ENCODE data around the gene CLEC18A. TPM values are rescaled to one million over a fixed set of nuclear protein-coding genes. Genes with fewer than 3 reads are reported as not detected.
"Not testable (repeated sequence)": the region's sequence is repeated elsewhere in the genome, so short reads cannot be mapped to it uniquely, and the experiment has no call there.

The CLEC18A gene
- total RNA-seq, 2 donors from 2014 or later: 2.2 to 5.1 TPM

DNA sequence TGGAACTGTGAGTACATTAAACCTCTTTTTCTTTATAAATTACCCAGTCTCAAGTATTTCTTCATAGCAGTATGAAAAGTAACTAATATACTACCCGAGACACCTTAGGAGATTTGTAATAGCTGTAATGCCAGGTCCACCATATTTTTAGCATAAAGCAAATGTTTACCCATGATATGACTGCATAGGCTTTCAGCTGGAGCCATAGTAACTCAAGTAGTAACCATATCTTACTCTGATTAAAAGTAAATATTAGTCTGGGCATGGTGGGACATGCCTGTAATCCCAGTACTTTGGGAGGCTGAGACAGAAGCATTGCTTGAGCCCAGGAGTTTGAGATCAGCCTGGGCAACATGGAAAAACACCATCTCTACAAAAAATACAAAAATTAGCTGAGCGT is 52.4 kb downstream of the CLEC18A start:
- not testable (repeated sequence) for H3K4me3 Mint-ChIP-seq; H3K36me3 Mint-ChIP-seq; H3K4me1 Mint-ChIP-seq (ENCODE audit: low read depth in 2 of 2); H3K27me3 Mint-ChIP-seq; ATAC-seq; H3K27ac Mint-ChIP-seq; DNase-seq (ENCODE audit: low spot score); H3K9me3 Mint-ChIP-seq

- not testable (repeated sequence) for H3K36me3 Mint-ChIP-seq; H3K27ac Mint-ChIP-seq; DNase-seq (ENCODE audit: low spot score); ATAC-seq; H3K4me1 Mint-ChIP-seq (ENCODE audit: low read depth in 2 of 2); H3K4me3 Mint-ChIP-seq; H3K9me3 Mint-ChIP-seq; H3K27me3 Mint-ChIP-seq
Observed at GRCh38 chr16:70008604-70009003, 57.5 kb downstream of the CLEC18A start.

DNA sequence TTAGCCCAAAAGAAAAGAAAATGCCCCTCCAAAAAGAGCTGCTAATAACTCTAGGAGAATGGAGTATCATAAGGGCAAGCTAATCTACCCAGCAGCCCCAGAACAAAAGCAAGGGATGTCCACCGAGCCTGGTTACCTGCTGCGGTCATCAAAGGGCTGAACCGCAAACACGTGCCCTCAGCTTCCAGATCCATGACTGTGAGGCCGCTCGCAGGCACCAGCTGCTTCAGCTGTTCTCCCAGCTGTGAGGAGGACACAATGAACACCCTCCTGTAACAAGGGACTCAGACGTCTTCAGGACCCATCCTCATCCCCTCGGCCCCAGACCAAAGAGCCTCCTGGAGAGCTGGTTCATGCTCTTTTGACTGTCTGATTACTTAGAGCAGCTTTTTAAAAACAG is 59.5 kb downstream of the CLEC18A start:
- not testable (repeated sequence) for DNase-seq (ENCODE audit: low spot score); H3K27ac Mint-ChIP-seq; H3K4me3 Mint-ChIP-seq; H3K36me3 Mint-ChIP-seq; H3K4me1 Mint-ChIP-seq (ENCODE audit: low read depth in 2 of 2); H3K27me3 Mint-ChIP-seq; ATAC-seq; H3K9me3 Mint-ChIP-seq

DNA sequence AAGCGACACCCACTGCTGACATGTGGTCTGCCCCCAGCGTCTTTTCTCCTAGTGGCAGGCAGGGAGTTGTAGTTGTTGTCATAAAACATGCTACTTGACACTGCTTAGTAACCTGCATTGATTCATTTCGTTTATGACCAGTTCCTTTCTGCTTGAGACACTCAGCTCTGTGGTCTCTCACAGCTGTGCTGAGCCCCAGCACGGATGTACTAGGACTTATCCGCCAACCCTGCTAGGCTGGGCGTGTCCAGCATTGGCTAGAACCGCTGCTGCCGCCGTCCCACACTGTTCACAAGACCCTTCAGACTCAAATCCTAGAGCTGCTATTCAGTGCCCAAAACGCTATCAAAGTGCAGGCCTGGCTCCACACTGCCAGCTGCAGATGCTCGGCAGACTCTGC is 60.0 kb downstream of the CLEC18A start:
- H3K36me3 Mint-ChIP-seq; H3K27me3 Mint-ChIP-seq; H3K9me3 Mint-ChIP-seq; H3K27ac Mint-ChIP-seq; H3K4me3 Mint-ChIP-seq; DNase-seq (ENCODE audit: low spot score); H3K4me1 Mint-ChIP-seq (ENCODE audit: low read depth in 2 of 2): not testable (repeated sequence)
- ATAC-seq: peak in 1 of 2 donors; percentile 36

DNA sequence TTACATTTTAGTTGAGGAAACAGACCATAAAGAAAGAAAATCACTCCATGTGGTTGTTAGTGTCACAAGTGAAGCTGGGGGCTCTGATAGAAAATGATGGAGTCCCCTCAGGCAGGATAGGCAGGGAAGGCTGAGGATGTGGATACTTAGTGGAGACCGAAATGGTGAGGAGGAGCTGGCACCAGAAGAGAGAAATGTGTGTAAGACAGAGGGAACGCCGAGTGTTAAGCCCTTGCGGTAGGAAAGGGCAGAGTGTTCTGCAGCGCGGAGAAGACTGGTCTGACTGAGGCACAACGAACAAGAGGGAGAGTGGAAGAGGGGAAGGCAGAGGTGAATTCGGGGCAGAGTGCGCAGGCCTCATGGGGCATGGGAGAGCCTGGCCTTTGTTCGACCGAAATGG is 61.2 kb downstream of the CLEC18A start:
- H3K36me3 Mint-ChIP-seq; H3K4me3 Mint-ChIP-seq; H3K9me3 Mint-ChIP-seq; H3K4me1 Mint-ChIP-seq (ENCODE audit: low read depth in 2 of 2); DNase-seq (ENCODE audit: low spot score); H3K27me3 Mint-ChIP-seq; H3K27ac Mint-ChIP-seq; ATAC-seq: not testable (repeated sequence)

DNA sequence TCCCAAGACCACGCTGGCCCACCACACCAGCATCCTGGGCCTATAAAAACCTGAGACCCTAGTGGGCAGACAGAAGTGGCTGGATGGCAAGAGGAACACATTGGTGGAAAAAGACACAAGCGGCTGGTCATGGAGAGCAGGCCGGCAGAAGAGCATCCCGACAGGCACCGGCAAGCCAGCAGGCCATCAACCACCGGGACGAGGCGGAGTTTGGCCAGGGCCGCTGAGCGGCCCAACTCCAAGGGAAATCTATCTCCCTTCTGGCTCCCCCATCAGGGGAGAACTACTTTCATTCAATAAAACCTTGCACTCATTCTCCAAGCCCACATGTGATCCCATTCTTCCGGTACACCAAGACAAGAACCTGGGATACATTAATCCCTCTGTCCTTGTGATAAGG is 61.8 kb downstream of the CLEC18A start:
- H3K27ac Mint-ChIP-seq; H3K36me3 Mint-ChIP-seq; H3K4me1 Mint-ChIP-seq (ENCODE audit: low read depth in 2 of 2); ATAC-seq; H3K4me3 Mint-ChIP-seq; H3K27me3 Mint-ChIP-seq; H3K9me3 Mint-ChIP-seq; DNase-seq (ENCODE audit: low spot score): not testable (repeated sequence)

Other genes with a start within 250 kb of the CLEC18A start
- 10 to 100 TPM; 15.6 to 29.2 TPM for gene NQO1, start 224.8 kb upstream of the CLEC18A start, total RNA-seq
- 100 to 1,000 TPM in 1 of 2 donors, 10 to 100 TPM in 1; 61.6 to 119 TPM for gene NOB1, start 196.4 kb upstream of the CLEC18A start, total RNA-seq
- 10 to 100 TPM; 82.8 to 93.2 TPM for gene WWP2, start 189.0 kb upstream of the CLEC18A start, total RNA-seq
- 10 to 100 TPM; 37.2 to 51.5 TPM for gene PDPR, start 163.0 kb downstream of the CLEC18A start, total RNA-seq
- 1 to 10 TPM in 1 of 2 donors, not detected in 1; 1.9 TPM for gene CLEC18C, start 222.5 kb downstream of the CLEC18A start, total RNA-seq

Data from natural killer cell treated with Interleukin-12 subunit alpha and Interleukin-12 subunit beta and Interleukin-15 and Interleukin-18, amount 100 ng/mL, for 72 hours (primary cell).